Suppressor macrophage treated with lipopolysaccharide for 4 hours (primary cell): Measurements from ENCODE around the gene PAX4.

ENCODE experiments used
- DNase-seq: peaks from one replicate; pipeline ENCODE4 v3.0.0-alpha.2; 2020

Gene PAX4

GRCh38 chr7:127628445-127628844 lies 10.5 kb upstream of the PAX4 start:
- DNase-seq = no peak

- peak; percentile 59 for DNase-seq
These were observed 7.4 kb upstream of the PAX4 start for GRCh38 chr7:127625331-127625730.

GRCh38 chr7:127620406-127621233 lies 2.7 kb upstream of the PAX4 start:
- no peak for DNase-seq

- no peak for DNase-seq
These were observed 1.9 kb upstream of the PAX4 start for GRCh38 chr7:127619681-127620405.

GRCh38 chr7:127618775-127619174 lies 833 bp upstream of the PAX4 start:
- no peak for DNase-seq

- no peak for DNase-seq
These were observed 1.2 kb downstream of the PAX4 start for GRCh38 chr7:127616724-127617123.

GRCh38 chr7:127612263-127612662 lies 5.7 kb downstream of the PAX4 start:
- DNase-seq = no peak

GRCh38 chr7:127609297-127609696 lies 8.6 kb downstream of the PAX4 start:
- DNase-seq = no peak

- DNase-seq = no peak
These were observed 9.5 kb downstream of the PAX4 start for GRCh38 chr7:127608446-127608845.

- DNase-seq = no peak
These were observed 17.1 kb downstream of the PAX4 start for GRCh38 chr7:127600885-127601284.

- no peak for DNase-seq
These were observed 19.6 kb downstream of the PAX4 start for GRCh38 chr7:127598318-127598717.

- DNase-seq = no peak
These were observed 22.2 kb downstream of the PAX4 start for GRCh38 chr7:127595737-127596136.

GRCh38 chr7:127594490-127594889 lies 23.5 kb downstream of the PAX4 start:
- DNase-seq = peak; percentile 61

GRCh38 chr7:127592550-127592949 lies 25.4 kb downstream of the PAX4 start:
- DNase-seq = no peak

GRCh38 chr7:127591591-127591990 lies 26.4 kb downstream of the PAX4 start:
- no peak for DNase-seq

- no peak for DNase-seq
These were observed 26.8 kb downstream of the PAX4 start for GRCh38 chr7:127591189-127591588.

GRCh38 chr7:127589896-127590295 lies 28.0 kb downstream of the PAX4 start:
- peak; percentile 25 for DNase-seq

- DNase-seq = peak; percentile 18
These were observed 29.1 kb downstream of the PAX4 start for GRCh38 chr7:127588697-127589482.

- DNase-seq = peak; percentile 92
These were observed 29.8 kb downstream of the PAX4 start, which contains the start of gene ARF5 for GRCh38 chr7:127588019-127588696. TSS of gene ARF5 (plus strand) at chr7:127588411. CDS start at chr7:127588499, 88 bp downstream.

GRCh38 chr7:127587663-127588018 lies 30.3 kb downstream of the PAX4 start:
- no peak for DNase-seq

- DNase-seq = no peak
These were observed 31.6 kb downstream of the PAX4 start for GRCh38 chr7:127586346-127586745.

- peak; percentile 95 for DNase-seq
These were observed 32.6 kb downstream of the PAX4 start, which contains the start of gene GCC1 for GRCh38 chr7:127585044-127585953. TSS of gene GCC1 (minus strand) at chr7:127585596. CDS start at chr7:127585182, 414 bp downstream.
